Sigmoid colon (tissue), 7 donors: ENCODE results near the gene SLC25A10. TPM values are rescaled to one million over a fixed set of nuclear protein-coding genes. Genes with fewer than 3 reads are reported as not detected.
"Not testable (repeated sequence)": the region's sequence is repeated elsewhere in the genome, so short reads cannot be mapped to it uniquely, and the experiment has no call there.

Experiments used
- DNase-seq: peaks from one replicate; pipeline ENCODE4 v3.0.0-alpha.2; 2019
- H3K27ac ChIP-seq, 4 donors: fragments of 200-600 bp; sonication (generic); one replicate each; pipeline ENCODE4 v1.5.1; 2016 to 2019; ENCODE audit warnings: mild to moderate bottlenecking in 1 of 4
- H3K27me3 ChIP-seq, 3 donors: fragments of 200-600 bp; sonication (generic); one replicate each; pipeline ENCODE4 v1.5.1; 2019; ENCODE audit warnings: mild to moderate bottlenecking in 1 of 3
- H3K36me3 ChIP-seq, 4 donors: fragments of 200-600 bp; sonication (generic); one replicate each; pipeline ENCODE4 v1.5.1; 2016 to 2019
- H3K4me1 ChIP-seq, 4 donors: fragments of 200-600 bp; sonication (generic); one replicate each; pipeline ENCODE4 v1.5.1; 2017 to 2019
- H3K4me3 ChIP-seq, 4 donors: fragments of 200-600 bp; sonication (generic); one replicate each; pipeline ENCODE4 v1.5.1; 2017 to 2019; ENCODE audit warnings: mild to moderate bottlenecking in 2 of 4, moderate library complexity in 1 of 4
- H3K9me3 ChIP-seq, 4 donors: fragments of 200-600 bp in 3 of 4; sonication (generic) in 3 of 4; one replicate each; pipeline versions ENCODE4 v1.5.1 to v1.6.1; 2013 to 2019
- EP300 ChIP-seq, 4 donors: sonication (generic); formaldehyde crosslinking; IDR thresholded peaks; one replicate each; pipeline ENCODE4 v1.6.1; 2017; ENCODE audit warnings: antibody characterized with exemption in 4 of 4
- POLR2A ChIP-seq, 2 donors: fragments of 450-650 bp; IDR thresholded peaks; one replicate each; pipeline ENCODE4 v1.6.1; 2016; ENCODE audit warnings: antibody characterized with exemption in 2 of 2, mild to moderate bottlenecking in 2 of 2, moderate library complexity in 2 of 2
- POLR2AphosphoS5 ChIP-seq, 4 donors: sonication (generic); formaldehyde crosslinking; IDR thresholded peaks; one replicate each; pipeline ENCODE4 v1.6.1; 2017; ENCODE audit warnings: antibody characterized with exemption in 4 of 4
- WGBS, 2 donors: extraction: QIAGEN DNeasy Blood & Tissue Kit; methylation state at CpG; one replicate each; pipeline ENCODE4 v1.1.7; 2013; 5-methylcytosine and 5-hydroxymethylcytosine counted together
- intact Hi-C: fragments of 100-400 bp; cut with DNase I; formaldehyde crosslinking; loops from one replicate; pipeline ENCODE4 v1.15.1; 2023
- polyA plus RNA-seq, 3 donors: library from polyadenylated mRNA; stranded (reverse); fragments of 200-250 nt; gene quantifications; one replicate each; pipeline ENCODE4 v1.2.3, GENCODE V29; 2013
- total RNA-seq, 4 donors: library from RNA; depleted of rRNA; stranded (reverse); fragments of >200 nt; gene quantifications; one replicate each; pipeline ENCODE4 v1.1.0, GENCODE V29; 2016
- TF ChIP-seq, protein P1 (sequence below), 4 experiments: fragments of 450-650 bp in 3 of 4; fragments of 200-600 bp in 1 of 4; IDR thresholded peaks; one replicate each; pipeline ENCODE4 v1.5.1; 2016 to 2019; ENCODE audit warnings: antibody characterized with exemption in 4 of 4, mild to moderate bottlenecking in 3 of 4, moderate library complexity in 2 of 4
- donor health status: healthy with polysubstance abuse.
- donor health status: Bipolar disorder and iron deficiency.
- donor health status: healthy.

Gene SLC25A10
- total and polyA plus RNA-seq, 7 donors = 0.99 to 63.2 (median 7.1) TPM

DNA sequence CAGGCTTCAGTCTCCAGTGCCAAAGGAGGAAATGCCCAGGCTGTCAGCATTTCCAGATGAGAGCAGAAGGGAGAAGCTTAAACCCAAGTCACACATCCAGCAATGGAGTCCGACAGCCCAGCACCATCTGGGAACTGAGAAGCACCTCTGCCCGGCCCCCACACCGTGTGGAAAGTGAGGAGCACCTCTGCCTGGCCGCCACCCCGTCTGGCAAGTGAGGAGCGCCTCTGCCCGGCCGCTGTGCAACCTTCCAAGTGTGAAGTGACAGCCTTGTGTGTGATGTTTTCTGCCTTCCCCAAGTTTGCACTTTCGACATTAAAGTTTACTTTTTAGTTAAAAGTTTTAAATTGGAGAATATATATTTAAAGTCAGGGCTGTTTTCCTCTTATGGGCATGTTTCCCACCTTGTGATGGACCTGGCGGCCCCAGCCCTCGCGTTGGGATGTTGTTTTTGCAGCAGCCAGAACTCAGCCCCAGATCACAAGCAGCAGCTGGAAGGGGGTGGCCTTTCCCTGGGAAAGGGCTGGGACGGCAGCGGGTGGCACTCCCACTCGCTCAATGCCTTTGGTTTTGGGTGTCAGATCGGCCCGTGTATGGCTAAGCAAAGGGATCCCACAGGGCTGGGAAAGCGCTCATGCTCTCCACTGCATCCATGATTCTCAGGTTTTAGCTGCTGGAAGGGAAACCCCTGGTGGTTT, 38.4 kb upstream of the SLC25A10 start:
- peaks cover 9 to 56% (median 29%) of the 10 kb centered on the region in 4 donors for H3K36me3 ChIP-seq
- no peak overlapping the region for H3K4me3 ChIP-seq
- no peaks in the 10 kb centered on the region for H3K4me1 ChIP-seq
- no peak for TF ChIP-seq EP300 (IDR thresholded peaks at IDR 0.05)
- TF ChIP-seq, protein P1, sequence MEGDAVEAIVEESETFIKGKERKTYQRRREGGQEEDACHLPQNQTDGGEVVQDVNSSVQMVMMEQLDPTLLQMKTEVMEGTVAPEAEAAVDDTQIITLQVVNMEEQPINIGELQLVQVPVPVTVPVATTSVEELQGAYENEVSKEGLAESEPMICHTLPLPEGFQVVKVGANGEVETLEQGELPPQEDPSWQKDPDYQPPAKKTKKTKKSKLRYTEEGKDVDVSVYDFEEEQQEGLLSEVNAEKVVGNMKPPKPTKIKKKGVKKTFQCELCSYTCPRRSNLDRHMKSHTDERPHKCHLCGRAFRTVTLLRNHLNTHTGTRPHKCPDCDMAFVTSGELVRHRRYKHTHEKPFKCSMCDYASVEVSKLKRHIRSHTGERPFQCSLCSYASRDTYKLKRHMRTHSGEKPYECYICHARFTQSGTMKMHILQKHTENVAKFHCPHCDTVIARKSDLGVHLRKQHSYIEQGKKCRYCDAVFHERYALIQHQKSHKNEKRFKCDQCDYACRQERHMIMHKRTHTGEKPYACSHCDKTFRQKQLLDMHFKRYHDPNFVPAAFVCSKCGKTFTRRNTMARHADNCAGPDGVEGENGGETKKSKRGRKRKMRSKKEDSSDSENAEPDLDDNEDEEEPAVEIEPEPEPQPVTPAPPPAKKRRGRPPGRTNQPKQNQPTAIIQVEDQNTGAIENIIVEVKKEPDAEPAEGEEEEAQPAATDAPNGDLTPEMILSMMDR (IDR thresholded peaks at IDR 0.05) = no peak
- no peak for TF ChIP-seq POLR2AphosphoS5 (IDR thresholded peaks at IDR 0.05)
- TF ChIP-seq POLR2A (IDR thresholded peaks at IDR 0.05) = no peak
- 86 to 91% methylated on average over 18 of the region's 18 CpGs for WGBS, 2 donors
- no peak for DNase-seq
- H3K9me3 ChIP-seq = no peaks in the 10 kb centered on the region
- H3K27ac ChIP-seq = no peak overlapping the region
- intact Hi-C loops = no loop called here
- H3K27me3 ChIP-seq = no peaks in the 10 kb centered on the region

DNA sequence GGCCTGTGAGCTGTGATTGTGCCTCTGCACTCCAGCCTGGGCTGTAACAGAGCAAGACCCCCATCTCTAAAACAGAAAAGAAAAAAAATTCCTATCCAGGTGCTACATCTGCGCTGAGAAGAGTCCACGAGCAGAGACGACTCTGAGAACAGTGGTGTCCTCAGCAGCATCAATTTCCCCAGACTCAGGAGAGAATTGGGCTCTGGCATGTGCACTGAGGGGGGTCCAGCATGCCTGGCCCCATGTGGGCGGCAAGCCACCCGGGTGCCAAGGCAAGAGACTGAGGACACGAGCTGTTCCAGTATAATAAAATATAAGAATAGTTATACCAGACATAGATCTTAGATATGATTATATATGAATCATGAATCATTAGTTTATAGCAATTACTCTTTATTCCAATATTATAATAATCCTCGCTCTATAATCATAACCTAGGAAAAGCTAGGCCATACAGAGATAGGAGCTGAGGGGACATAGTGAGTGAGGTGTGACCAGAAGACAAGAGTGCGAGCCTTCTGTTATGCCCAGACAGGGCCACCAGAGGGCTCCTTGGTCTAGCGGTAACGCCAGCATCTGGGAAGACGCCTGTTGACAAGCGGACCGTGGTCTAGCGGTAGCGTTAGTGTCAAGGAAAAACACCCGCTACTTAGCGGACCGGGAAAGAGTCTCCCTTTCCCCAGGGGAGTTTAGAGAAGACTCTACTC, 36.4 kb upstream of the SLC25A10 start:
- peaks cover 9 to 46% (median 22%) of the 10 kb centered on the region in 4 donors for H3K36me3 ChIP-seq
- H3K27me3 ChIP-seq, DNase-seq, H3K4me1 ChIP-seq, H3K9me3 ChIP-seq, intact Hi-C loops, H3K4me3 ChIP-seq, H3K27ac ChIP-seq: not testable (repeated sequence)
- TF ChIP-seq, protein P1 (IDR thresholded peaks at IDR 0.05) = peak in 3 of 4 experiments; percentile 53 to 72 (median 58)
- WGBS, 2 donors = 41 to 50% methylated on average over 18 of the region's 18 CpGs

DNA sequence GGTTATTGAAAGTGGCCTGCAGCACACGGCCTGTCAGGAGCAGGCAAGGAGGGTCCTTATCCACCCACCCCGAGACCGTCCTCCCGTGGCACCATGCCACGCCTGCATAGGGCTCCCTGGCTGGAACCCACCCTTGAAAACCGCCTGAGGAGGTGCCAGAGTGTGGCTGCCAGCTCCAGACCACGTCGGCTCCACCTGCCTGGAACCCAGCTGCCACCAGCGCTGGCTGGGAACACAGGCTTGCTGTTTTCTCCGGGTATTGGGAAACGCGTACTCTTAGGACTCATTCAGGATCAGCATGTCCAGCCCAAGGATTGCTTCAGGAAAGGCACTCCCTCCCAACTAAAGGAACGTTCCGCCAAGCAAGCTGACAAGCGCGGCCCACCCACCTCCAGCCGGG, 35.2 kb upstream of the SLC25A10 start:
- TF ChIP-seq POLR2A (IDR thresholded peaks at IDR 0.05) = no peak
- no peak for TF ChIP-seq EP300 (IDR thresholded peaks at IDR 0.05)
- TF ChIP-seq POLR2AphosphoS5 (IDR thresholded peaks at IDR 0.05) = no peak
- TF ChIP-seq, protein P1 (IDR thresholded peaks at IDR 0.05) = no peak
- peaks cover 9 to 39% (median 13%) of the 10 kb centered on the region in 4 donors for H3K36me3 ChIP-seq
- DNase-seq = no peak
- no peak overlapping the region for H3K4me3 ChIP-seq
- peaks cover 0 to 3% (median 2%) of the 10 kb centered on the region in 4 donors for H3K4me1 ChIP-seq
- WGBS, 2 donors = 93 to 94% methylated on average over 17 of the region's 17 CpGs
- no peaks in the 10 kb centered on the region for H3K27me3 ChIP-seq
- H3K27ac ChIP-seq = no peak overlapping the region
- no peaks in the 10 kb centered on the region for H3K9me3 ChIP-seq
- intact Hi-C loops = no loop called here

DNA sequence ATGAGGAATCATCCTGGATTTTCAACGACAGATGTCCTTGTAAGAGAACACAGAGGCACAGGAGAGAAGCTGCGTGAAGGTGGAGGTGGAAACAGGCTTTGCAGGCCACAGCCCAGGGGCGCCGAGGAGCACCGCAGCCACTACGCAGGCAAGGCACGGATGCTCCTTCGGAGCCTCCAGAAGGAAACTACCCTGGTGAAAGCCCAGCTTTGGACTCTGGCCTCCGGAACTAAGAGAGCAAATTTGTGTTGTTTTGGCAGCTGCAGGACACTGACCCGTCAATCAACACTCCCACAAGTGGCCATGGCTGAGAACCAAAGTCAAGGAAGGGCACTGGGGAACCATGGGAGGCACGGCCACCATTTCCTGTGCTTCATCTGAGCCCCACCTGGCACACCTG, 31.9 kb upstream of the SLC25A10 start:
- DNase-seq = no peak
- H3K4me1 ChIP-seq = peaks cover 0 to 25% (median 22%) of the 10 kb centered on the region in 4 donors
- TF ChIP-seq EP300 (IDR thresholded peaks at IDR 0.05) = no peak
- TF ChIP-seq POLR2AphosphoS5 (IDR thresholded peaks at IDR 0.05) = no peak
- TF ChIP-seq, protein P1 (IDR thresholded peaks at IDR 0.05) = no peak
- no peak for TF ChIP-seq POLR2A (IDR thresholded peaks at IDR 0.05)
- no peak overlapping the region for H3K4me3 ChIP-seq
- intact Hi-C loops = loop anchor here (5.0 kb wide), 1 partner anchor 43 kb away; the partner anchor contains the start of genes NPLOC4 and TSPAN10
- H3K27ac ChIP-seq = no peak overlapping the region
- 79 to 87% methylated on average over 11 of the region's 11 CpGs for WGBS, 2 donors
- H3K9me3 ChIP-seq = no peaks in the 10 kb centered on the region
- no peaks in the 10 kb centered on the region for H3K27me3 ChIP-seq
- peaks cover 0 to 14% (median 0%) of the 10 kb centered on the region in 4 donors for H3K36me3 ChIP-seq
